Breast epithelium (tissue), 3 donors: Measurements from ENCODE around the gene SRCAP.

Experiments used
- CTCF ChIP-seq, 3 donors: fragments of 450-650 bp; IDR thresholded peaks; one replicate each; pipeline ENCODE4 v1.5.1; 2016 to 2017; ENCODE audit warnings: antibody characterized with exemption in 3 of 3, mild to moderate bottlenecking in 3 of 3, moderate library complexity in 3 of 3
- POLR2A ChIP-seq: fragments of 450-650 bp; IDR thresholded peaks from one replicate; pipeline ENCODE4 v1.6.1; 2016; ENCODE audit warnings: antibody characterized with exemption, mild to moderate bottlenecking, moderate library complexity

- TF ChIP-seq CTCF (IDR thresholded peaks at IDR 0.05) (no peak), POLR2A (no peak)
Measured at GRCh38 chr16:30738984-30739951, 40.3 kb downstream of the SRCAP start.
